NOMO-1 (cell line): ENCODE data around the gene SLC35B2.
A peak's percentile ranks its signal among the peaks of the same experiment; 100 is the strongest.

Experiments
- DNase-seq, 2 experiments: peaks; one replicate each; lab custom pipeline; 2025; ENCODE audit not compliant: unreplicated experiment in 2 of 2; lab: John Stamatoyannopoulos, UW

SLC35B2 gene

GRCh38 chr6:44224029-44224964 is 33.0 kb downstream of the SLC35B2 start:
- peak in 1 of 2 experiments; percentile 39 for DNase-seq

- peak; percentile 72 to 77 for DNase-seq
Measured at GRCh38 chr6:44223319-44224028, 33.9 kb downstream of the SLC35B2 start, which contains the start of gene SLC29A1. TSS of gene SLC29A1 (plus strand) at chr6:44223595. CDS start at chr6:44227314, 3,719 bp downstream.

- DNase-seq = no peak
Measured at GRCh38 chr6:44222486-44223318, 34.6 kb downstream of the SLC35B2 start.

- no peak for DNase-seq
Measured at GRCh38 chr6:44221961-44222335, 35.4 kb downstream of the SLC35B2 start.

- DNase-seq = peak; percentile 68 to 70
Measured at GRCh38 chr6:44221291-44221960, 35.9 kb downstream of the SLC35B2 start.

GRCh38 chr6:44220913-44221290 is 36.4 kb downstream of the SLC35B2 start:
- no peak for DNase-seq

GRCh38 chr6:44219815-44220784 is 37.2 kb downstream of the SLC35B2 start:
- DNase-seq = no peak

- DNase-seq = peak; percentile 79 to 80
Measured at GRCh38 chr6:44219053-44219814, 38.1 kb downstream of the SLC35B2 start.

- DNase-seq = no peak
Measured at GRCh38 chr6:44217332-44218143, 39.8 kb downstream of the SLC35B2 start.

GRCh38 chr6:44216677-44217331 is 40.5 kb downstream of the SLC35B2 start, which contains the start of gene MYMX:
TSS of gene MYMX (plus strand) at chr6:44216926. CDS start at chr6:44217472, 546 bp downstream.
- no peak for DNase-seq

- DNase-seq = no peak
Measured at GRCh38 chr6:44214307-44214706, 43.0 kb downstream of the SLC35B2 start.

GRCh38 chr6:44211284-44211683 is 46.0 kb downstream of the SLC35B2 start:
- peak; percentile 24 to 72 for DNase-seq

GRCh38 chr6:44207966-44208365 is 49.4 kb downstream of the SLC35B2 start:
- DNase-seq = no peak
